CD4-positive, alpha-beta T cell treated with Interleukin-6 for 4 hours (primary cell): ENCODE results near the gene CDS2.
A peak's percentile ranks its signal among the peaks of the same experiment; 100 is the strongest.

Experiments
- DNase-seq: peaks from one replicate; pipeline ENCODE4 v3.0.0-alpha.2; 2020; ENCODE audit warnings: mixed read lengths

The CDS2 gene

DNA sequence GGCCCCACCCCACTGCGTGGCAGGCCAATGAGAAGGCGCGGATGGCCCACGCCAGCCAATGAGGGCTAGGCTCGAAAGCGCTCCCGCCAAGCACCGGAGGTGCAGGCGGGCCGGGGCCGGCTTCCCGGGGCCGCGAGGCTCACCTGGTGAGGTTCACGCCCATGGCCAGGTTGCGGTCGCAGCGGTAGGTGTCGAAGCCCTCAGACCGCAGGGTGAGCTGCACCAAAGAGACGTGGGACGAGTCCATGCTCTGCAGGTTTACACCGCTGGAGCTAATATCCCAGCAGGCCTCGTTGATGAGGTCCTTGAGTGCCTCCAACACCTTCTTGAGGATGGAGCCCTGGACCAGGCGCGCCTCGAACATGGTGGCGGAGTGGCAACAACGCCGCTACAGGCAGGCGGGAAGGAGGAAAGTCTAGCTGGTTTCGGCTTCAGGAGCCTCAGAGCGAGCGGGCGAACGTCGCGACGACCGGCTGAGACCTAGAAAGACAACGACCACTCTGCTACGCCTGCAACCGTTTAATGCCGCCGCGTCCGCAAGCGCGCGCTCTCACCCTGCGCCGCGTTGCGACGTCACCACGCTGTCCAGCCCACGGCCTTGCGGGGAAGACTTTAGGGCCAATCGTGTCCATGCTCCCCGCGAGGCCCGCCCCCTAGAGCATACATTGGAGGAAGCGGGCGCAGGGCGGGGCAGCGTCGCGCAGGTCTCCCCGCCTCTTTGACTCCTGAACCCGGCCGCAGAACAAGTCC lies 7.2 kb upstream of the CDS2 start, which contains the start of gene PCNA:
Gene PCNA (minus strand): TSS at position 524 of the 750 bp plus-strand sequence. CDS start 160 bp downstream, at position 364.
- DNase-seq, result peak; percentile 98

DNA sequence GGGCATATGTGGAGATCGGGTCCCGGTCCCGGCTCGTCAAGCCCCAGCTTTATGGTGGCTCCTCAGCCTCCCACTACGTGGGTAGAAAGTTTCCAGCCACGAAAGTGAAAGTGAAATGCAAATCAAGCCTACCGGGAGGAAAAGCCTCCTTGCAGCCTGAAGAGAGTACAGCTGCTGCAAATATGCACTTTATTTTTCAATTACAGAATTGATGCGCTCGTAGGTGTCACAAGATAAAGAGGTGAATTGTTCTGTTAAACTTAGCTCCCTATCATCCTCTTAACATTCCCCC lies 6.7 kb upstream of the CDS2 start:
- DNase-seq, result no peak

DNA sequence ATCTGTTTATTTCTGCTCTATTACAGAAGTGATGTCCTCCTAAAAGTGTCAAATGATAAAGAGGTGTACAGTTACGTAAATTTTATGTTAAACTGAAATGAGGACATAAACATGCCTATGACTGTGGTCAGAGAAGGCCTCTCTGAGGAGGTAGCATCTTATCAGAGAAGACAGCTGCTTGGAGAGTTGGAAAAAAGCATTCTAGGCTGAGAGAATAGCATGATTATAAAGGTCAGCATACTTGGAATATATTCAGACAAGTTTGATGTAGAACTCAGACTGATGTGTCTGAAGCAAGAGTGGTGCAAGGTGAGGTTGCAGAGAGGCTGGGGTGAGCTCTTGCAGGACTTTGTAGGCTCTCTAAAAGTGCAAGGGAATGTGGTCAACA lies 3.9 kb upstream of the CDS2 start:
- DNase-seq, result no peak

DNA sequence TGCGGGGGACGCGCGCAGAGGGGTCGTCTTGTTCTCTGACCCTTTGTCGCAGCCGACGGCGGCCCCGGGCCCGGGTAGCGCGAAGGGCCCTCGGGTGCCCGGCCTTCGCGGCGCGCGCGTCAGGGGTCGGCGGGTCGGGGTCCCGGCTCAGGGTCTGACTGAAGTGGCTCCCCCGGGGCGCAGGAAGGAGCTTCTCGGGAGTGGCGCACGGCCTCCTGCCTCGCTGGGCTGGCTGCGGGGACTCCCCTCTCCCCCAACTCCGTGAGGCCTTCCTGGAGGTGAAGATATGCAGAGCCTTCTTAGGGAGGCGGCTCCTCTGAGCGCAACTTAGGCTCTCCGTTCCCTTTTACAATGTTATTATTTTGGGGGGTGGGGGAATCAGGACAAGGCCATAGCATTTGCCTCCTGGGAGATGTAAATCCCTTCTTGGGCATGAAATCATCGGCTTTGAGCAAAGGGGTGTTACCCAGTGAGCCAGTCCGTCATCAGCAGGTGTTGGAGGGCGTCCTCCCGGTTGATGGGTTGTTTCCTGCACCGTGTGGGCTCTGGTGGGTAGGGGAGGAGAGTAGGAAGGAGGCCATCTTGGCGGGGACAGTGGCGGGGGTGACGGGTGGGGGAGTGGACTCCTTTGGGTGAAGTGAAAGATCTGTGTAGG lies 523 bp downstream of the CDS2 start:
- peak; percentile 65 for DNase-seq

DNA sequence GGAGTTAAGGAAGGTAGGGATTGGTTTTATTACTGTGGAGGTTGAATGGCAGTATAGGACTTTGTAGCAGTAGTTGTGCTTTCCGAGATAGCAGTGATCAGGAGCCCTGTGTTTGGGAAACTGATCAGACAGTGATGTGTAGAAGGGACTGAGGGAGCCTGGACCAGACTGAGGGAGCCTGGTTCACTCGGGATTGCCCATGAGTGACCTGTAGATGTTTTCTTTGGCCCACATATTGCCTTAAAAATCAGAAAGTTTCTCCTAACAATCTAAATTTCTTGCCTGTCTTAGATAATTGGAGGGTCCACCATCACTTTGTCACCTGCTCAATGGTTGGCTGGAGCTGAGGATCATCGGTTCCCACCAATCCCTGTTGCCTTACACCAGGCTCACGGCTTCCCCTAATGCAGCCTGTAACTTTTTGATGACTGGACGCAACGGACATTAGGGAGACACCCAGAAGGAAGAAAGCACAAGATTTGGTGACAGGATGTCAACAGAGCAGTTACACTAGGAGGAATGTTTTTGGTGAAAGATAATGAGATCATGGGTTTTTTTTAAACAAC lies 1.1 kb downstream of the CDS2 start:
- no peak for DNase-seq

DNA sequence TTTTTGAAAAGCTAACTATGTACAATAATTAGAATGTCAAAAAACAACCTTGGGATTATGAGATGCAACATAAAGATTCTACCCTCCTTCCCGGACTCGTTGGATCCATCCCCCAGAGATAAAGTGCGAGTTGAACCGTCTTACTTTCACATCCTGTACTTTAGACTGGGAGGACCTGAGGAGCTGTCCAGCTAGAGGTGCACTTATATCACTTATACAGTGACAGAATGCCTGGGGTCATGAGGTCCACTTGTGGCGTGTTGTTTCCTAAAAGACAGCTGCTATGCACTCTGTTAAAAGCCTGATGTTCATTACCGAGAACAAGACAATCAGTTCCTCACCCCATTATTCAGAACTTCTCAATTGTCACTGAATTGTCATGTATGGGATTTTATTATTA lies 2.1 kb downstream of the CDS2 start:
- DNase-seq, result no peak

DNA sequence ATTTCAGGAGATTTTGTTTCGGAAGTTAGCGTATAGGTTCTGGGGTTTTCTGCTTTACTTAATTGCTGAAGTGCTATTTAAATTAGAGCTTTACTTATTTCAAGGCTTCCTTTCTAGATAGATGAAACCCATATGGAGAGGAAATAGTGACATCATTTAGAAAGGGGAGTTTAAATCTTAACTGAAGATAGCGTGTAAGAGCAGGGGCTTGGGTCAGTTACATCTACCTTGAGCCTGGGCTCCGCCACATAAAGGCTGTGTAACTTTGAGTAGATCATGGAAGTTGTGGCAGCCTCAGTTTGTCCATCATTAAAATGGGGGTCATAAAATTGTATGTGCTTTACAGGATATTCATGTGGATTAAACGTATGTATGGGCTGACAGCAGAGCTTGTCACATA lies 4.7 kb downstream of the CDS2 start:
- DNase-seq, result no peak

DNA sequence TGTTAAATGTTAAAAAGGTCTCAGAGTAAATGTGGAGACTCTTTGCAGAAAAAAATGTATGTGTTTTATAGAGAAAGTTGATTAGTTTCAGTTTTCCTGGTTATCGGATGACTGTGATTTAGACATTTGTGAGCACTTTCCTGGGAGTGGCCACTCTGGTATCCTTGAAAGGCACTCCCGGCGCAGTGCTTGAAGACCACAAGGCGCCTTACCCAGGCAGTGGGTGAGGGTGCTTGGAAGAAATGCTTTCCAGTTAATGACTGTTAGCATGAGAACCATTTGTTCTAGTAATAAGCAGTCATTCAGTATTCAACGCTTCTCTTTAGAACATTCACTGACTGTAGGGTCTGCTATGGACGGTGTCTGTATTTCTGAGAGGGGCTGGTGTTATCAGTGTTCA lies 7.2 kb downstream of the CDS2 start:
- no peak for DNase-seq

DNA sequence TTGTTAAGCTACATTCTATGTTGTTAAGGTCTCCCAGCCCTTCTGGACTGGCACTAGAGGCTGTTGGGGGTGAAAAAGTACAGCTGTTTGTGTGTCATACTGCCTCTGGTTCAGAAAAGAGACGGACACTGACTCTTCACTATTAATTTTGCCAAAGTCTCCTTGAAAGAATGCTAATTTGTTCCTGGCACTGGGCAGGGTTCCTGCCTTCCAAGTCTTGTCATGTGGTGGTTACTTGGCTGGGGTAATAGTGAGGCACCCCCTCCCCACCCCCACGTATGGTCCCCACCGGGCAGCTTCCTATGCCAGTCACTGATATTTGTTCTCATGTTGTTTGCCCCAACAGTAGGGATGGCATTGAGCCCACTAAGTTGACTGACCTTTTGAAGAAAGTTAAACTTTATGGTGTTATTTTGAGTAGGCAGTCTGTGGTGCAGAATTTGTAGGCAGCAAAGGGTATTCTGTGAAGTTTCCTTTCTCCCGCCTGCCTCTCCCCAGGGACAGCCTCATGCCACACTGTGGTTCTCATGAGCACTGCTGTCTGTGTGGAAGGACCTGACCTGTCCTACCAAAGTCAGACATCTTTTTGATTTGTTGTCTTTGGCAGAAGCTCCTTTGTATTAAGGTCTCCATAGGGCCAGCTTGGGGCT lies 8.7 kb downstream of the CDS2 start:
- DNase-seq, result no peak

DNA sequence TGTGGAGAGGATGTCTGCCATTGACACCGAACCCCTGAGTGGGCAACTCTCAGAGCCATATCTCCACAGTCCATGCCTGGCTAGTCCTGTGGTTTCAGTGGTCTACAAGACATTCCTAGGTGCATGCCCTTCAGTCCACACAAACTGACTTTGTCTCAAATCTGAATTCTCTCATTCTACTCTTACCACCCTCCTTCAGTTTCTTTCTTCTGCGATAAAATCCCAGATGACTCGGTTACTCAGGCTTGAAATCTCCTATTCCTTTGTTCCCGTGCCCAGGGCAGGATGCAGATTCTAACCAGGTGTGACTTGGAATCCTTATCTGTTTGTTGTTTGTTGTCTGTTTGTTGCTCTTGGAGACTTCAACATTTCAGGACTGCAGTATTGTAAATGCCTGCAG lies 9.3 kb downstream of the CDS2 start:
- no peak for DNase-seq

DNA sequence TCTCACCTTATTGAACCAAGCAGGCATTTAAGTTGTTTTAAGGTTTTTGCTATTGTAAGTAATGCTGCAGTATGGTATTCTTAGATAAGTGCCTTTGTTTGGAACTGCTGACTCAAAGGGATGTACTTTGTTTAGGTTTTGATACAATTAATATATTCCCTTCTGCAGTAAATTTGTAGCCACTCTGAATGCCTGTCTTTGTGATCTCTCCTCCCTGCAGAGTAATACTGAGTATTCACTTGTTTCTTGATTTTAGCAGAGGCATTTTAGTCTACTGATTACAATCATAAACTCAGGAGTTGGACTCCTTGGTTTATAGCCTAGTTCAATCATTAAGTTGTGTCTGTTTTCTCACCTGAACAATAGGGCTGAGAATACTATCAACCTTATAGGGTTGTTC lies 13.4 kb downstream of the CDS2 start:
- no peak for DNase-seq

DNA sequence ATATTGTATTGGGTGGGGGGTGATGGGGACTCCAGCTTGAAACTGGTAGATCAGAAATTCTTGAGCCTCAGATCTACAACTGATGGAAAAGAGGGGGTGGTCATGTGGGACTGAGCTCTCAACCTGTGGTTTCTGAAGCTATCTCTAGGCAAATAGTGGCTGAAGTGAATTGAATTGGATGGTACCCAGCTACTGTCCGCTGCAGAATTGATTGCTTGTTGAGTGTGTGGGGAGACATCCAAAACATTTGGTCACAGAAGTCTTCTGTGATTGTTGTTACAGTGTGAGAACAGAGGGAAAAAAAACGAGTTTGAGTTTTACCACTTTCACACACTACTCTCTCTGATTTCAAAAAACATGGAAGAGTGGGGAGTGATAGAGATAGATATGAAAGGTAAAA lies 14.8 kb downstream of the CDS2 start:
- no peak for DNase-seq

DNA sequence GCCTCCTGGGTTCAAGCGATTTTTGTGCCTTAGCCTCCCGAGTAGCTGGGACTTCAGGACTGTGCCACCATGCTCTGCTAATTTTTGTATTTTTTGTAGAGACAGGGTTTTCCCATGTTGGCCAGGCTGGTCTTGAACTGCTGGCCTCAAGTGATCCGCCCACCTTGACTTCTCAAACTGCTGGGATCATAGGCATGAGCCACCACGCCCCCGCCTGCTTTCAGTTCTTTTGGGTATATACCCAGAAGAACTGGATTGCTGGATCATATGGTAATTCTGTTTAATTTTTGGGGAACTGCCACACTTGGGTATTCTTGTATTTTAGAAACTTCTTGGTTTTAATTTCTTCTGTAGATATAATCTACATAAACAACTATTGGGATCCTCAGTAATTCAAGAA lies 17.0 kb downstream of the CDS2 start:
- no peak for DNase-seq

DNA sequence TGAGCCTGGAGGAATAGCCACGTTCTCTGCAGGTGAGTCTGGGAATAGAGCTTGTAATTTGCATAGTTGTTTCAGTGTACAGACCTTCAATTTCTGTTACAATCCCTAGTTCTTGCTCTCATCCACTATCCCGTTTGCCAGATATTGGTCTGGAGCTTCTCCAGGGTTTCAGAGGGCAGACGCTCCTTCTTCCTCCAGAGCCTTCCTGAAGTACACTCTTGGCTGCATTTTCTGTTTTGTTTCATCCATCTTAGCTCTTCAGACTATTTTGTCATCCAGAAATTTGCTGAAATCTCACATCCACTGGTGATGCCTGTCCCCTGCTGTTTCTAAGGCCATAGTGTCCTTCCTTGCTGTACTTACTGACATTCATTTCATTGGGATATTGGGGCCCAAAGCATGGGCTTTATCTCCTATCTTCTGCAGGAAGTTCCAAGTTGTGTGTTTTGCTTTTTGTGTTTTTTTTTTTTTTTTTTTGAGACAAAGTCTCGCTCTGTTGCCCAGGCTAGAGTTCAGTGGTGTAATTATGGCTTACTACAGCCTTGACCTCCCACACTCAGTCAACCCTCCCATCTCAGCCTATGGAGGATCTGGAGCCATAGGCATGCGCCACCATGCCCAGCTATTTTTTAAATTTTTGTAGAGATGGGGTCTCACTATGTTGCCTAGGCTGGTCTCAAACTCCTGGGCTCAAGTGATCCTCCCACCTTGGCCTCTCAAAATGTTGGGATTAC lies 18.7 kb downstream of the CDS2 start:
- DNase-seq, result no peak

DNA sequence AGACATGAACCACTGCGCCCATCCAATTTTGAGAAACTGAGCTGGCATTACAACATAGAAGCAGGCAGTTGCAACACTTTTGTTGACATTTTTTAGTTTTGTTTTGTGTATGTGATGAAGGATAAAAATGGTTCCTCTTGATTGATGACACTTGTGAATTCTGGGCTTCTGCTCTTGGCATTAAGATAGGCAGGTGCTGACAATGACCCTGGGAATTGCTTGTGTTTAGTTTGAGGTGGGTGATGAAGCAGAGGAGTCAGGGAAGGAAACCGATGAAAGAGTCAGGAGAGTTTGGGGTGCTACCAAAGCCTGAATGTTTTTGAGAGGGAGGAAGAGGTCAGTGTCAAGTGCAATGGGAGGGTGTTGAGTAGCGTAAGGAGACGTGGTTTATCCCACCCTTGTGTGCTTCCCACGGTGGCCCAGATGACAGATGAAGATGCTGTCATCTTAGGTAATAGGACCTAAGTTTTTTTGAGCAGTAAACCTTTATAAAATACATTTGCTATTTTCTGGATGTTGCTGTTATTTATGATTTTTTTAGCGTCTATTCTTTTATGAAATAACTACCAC lies 19.4 kb downstream of the CDS2 start:
- no peak for DNase-seq

DNA sequence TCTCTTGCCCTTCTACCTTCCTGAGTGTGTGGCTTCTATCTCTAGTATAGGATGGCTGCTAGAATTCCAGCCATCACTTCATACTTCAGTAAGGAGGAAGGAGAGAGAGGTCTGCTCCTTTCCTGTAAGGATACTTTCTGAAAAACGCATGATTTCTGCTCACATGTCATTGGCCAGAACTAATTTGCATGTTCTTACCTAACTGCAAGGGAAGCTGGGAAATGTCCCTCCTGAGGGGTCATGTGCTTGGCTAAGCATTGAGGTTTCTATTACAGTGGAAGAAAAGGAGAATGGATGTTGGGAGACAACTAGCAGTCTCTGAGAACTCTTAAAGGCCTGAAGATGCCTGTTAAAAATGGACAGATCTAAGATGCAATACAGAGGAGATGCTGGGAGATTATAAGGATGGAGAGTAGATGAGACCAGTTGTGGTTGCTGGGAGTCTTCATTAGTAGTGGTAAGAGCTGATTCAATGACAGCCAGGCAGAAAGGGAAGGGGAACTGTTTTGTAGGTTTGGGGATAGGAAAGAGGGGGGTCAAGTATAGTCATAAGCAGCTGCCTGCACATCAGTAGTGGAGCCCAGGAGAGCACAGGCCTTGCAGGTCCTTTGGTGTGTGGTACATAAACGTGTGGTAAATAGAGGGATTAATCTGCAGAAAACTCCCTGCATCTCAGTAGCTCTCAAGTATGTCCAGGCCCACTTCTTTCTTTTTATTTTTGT lies 20.2 kb downstream of the CDS2 start:
- no peak for DNase-seq

DNA sequence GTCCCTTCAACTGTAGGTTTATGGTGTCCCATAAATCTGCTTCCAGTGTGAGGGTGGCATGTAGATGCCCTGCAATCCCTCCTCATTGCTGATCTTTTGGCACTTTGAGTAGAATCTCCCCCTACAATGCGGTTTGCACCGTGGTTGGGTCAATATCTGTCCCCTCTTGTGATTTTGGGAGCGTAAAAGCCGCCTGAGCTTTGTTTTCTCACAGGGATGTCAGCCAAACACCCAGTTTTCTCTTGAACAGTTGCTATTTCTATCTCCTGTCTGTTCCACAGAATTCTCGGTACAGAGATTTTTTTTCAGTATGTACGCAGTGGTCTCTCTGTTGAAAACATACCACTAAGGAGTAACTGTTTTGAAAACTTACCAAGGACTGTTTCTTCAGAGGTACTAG lies 21.8 kb downstream of the CDS2 start:
- no peak for DNase-seq

DNA sequence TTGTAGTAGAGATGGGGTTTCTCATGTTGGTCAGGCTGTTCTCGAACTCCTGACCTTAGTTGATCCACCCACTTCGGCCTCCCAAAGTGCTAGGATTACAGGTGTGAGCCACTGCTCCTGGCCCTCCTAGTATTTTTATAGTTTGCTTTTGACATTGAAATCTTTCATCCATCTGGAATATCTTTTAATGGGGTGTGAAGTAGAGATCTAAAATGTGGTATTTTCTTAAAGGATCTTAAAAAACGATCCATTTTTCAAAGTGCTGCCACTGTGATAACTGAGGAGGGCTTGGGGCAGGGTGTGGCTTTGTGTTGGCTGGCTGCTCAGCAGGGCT lies 23.1 kb downstream of the CDS2 start:
- no peak for DNase-seq

DNA sequence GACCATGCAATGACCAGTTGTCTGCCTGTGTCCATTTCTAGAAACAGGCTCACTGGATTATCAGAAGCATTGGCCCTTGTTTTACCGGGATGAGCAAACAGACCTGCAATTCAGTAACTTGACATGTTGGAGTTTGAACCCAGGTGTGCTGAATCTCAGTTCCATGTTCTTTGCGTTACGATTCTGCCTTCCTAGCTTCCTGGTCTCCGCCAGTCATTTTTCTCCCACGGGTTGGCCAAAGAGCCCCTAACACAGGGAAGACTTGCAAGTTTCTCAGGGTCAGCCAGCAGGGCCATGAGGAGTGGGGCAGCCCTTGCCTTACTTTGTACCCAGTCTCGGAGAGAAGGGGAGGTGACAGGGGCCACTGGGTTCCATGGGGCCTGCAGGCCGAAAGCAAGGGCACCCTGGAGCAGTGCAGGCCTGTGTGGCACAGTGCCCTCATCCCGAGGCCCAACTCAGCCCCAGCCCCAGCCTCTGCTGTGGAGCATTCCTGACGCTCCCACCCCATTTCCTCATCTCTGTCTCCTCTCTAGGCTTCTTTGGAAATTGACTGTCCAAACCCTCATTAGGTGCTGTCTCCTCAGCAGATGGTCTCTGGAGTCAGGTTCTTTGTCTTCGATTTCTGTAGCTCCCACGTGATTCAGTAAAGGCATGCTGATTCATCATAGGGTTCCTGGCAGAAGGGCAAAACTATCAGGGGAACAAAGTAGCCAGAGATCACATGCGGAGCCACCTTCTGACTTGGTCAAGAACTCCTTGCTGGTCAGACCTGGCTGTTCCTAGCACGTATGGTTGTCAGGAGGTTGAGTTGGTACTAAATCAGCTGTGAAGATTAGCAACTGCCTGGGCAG lies 23.6 kb downstream of the CDS2 start:
- no peak for DNase-seq

DNA sequence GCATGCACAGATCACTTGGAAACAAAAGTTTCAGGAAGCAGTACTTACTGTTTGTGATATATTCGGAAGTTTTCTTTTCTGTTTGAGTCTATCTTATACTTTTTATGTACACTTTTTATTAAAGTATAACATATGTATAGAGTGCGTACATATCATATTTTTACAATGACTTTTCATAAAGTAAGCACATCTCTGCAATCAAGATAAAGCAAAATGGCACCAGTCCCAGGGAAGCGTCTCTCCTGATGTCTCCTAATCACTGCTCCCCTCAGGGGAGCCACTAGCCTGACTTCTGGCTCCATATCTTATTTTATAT lies 26.3 kb downstream of the CDS2 start:
- no peak for DNase-seq
